ENCODE results near the gene SLC12A5. TPM values are rescaled to one million over a fixed set of nuclear protein-coding genes. Genes with fewer than 3 reads are reported as not detected.

Gene SLC12A5
- total and polyA plus RNA-seq, 2 donors (not counting 1 experiment from before 2014, with no cell fraction given) = 0.32 TPM; not detected in 1

- no peak overlapping the region for H3K4me3 Mint-ChIP-seq
- H3K36me3 ChIP-seq (replicated peaks in 1 of 2; ENCODE audit: control extremely low read depth in 1 of 2, control insufficient read depth in 1 of 2, extremely low read depth in 1 of 2, insufficient read depth in 2 of 2, low read length in 1 of 2) = peaks cover 4 to 50% of the 10 kb centered on the region in 2 experiments
- intact Hi-C loops (cut with micrococcal nuclease) = no loop called here
- H3K27me3 Mint-ChIP-seq = no peaks in the 10 kb centered on the region
- H3K4me1 ChIP-seq (ENCODE audit: control insufficient read depth in 2 of 2, insufficient read depth in 2 of 2, low read length in 2 of 2) = peaks cover 0 to 7% of the 10 kb centered on the region in 2 donors
- no peaks in the 10 kb centered on the region for H3K9me3 Mint-ChIP-seq (ENCODE audit: insufficient read depth)
- H3K9me3 ChIP-seq (ENCODE audit: control extremely low read depth in 1 of 3, control insufficient read depth in 2 of 3, insufficient read depth in 1 of 3, low read length in 2 of 3) = no peaks in the 10 kb centered on the region
- peaks cover 94% of the 10 kb centered on the region for H4K20me1 ChIP-seq (ENCODE audit: control insufficient read depth, insufficient read depth, low read length, poor library complexity, severe bottlenecking)
- no peak overlapping the region for H3K27ac Mint-ChIP-seq
- CTCF ChIA-PET = interaction anchor here (1.7 kb wide), 1 partner anchor 9 kb away, joined by 7 read pairs; no protein-coding TSS in a partner anchor
- ATAC-seq (ENCODE audit: low read depth) (no peak), DNase-seq (no peak)
- WGBS (ENCODE audit: insufficient coverage) = 97% methylated on average over 5 of the region's 7 CpGs
- no peak overlapping the region for H3K9ac ChIP-seq (ENCODE audit: low read length)
- TF ChIP-seq EZH2 (IDR thresholded peaks at IDR 0.05; ENCODE audit: borderline replicate concordance, insufficient read depth, low read depth, low read length, poor library complexity, severe bottlenecking) (no peak), CTCF (IDR thresholded peaks at IDR 0.05) (no peak)
- H3K4me1 Mint-ChIP-seq = peaks cover 34% of the 10 kb centered on the region
- no peak overlapping the region for H2AFZ ChIP-seq (ENCODE audit: insufficient read depth, low read depth, low read length, poor library complexity, severe bottlenecking)
- H3K79me2 ChIP-seq (ENCODE audit: control insufficient read depth, insufficient read depth, low read length) = peaks cover 67% of the 10 kb centered on the region
- no peak overlapping the region for H3K4me3 ChIP-seq (ENCODE audit: control extremely low read depth in 1 of 5, extremely low read depth in 1 of 5, insufficient read depth in 1 of 5, low read depth in 2 of 5, low read length in 4 of 5)
- POLR2A ChIA-PET = no interaction called here
- H3K4me2 ChIP-seq (replicated peaks; ENCODE audit: low read depth, low read length, poor library complexity, severe bottlenecking) = no peak overlapping the region
- no peaks in the 10 kb centered on the region for H3K27me3 ChIP-seq (replicated peaks in 1 of 4; ENCODE audit: control extremely low read depth in 1 of 4, control insufficient read depth in 3 of 4, insufficient read depth in 4 of 4, low read length in 3 of 4)
- H3K27ac ChIP-seq (ENCODE audit: low read length in 2 of 2) = no peak overlapping the region
Measured at GRCh38 chr20:46078954-46079353, 49.9 kb downstream of the SLC12A5 start.

- H3K4me2 ChIP-seq (replicated peaks; ENCODE audit: low read depth, low read length, poor library complexity, severe bottlenecking) = no peak overlapping the region
- H3K27ac Mint-ChIP-seq = no peak overlapping the region
- no peaks in the 10 kb centered on the region for H3K9me3 Mint-ChIP-seq (ENCODE audit: insufficient read depth)
- ATAC-seq (ENCODE audit: low read depth) (no peak), DNase-seq (no peak)
- H3K36me3 ChIP-seq (replicated peaks in 1 of 2; ENCODE audit: control extremely low read depth in 1 of 2, control insufficient read depth in 1 of 2, extremely low read depth in 1 of 2, insufficient read depth in 2 of 2, low read length in 1 of 2) = peaks cover 2 to 29% of the 10 kb centered on the region in 2 experiments
- intact Hi-C loops (cut with micrococcal nuclease) = no loop called here
- WGBS (ENCODE audit: insufficient coverage) = no CpG with 5 or more reads among the region's 1 CpG
- TF ChIP-seq EZH2 (IDR thresholded peaks at IDR 0.05; ENCODE audit: borderline replicate concordance, insufficient read depth, low read depth, low read length, poor library complexity, severe bottlenecking) = no peak
- no peak for TF ChIP-seq CTCF (IDR thresholded peaks at IDR 0.05)
- H3K4me1 ChIP-seq (ENCODE audit: control insufficient read depth in 2 of 2, insufficient read depth in 2 of 2, low read length in 2 of 2) = peaks cover 0 to 21% of the 10 kb centered on the region in 2 donors
- no peak overlapping the region for H3K27ac ChIP-seq (ENCODE audit: low read length in 2 of 2)
- no peak overlapping the region for H3K9ac ChIP-seq (ENCODE audit: low read length)
- POLR2A ChIA-PET = no interaction called here
- H3K27me3 ChIP-seq (replicated peaks in 1 of 4; ENCODE audit: control extremely low read depth in 1 of 4, control insufficient read depth in 3 of 4, insufficient read depth in 4 of 4, low read length in 3 of 4) = no peaks in the 10 kb centered on the region
- H3K9me3 ChIP-seq (ENCODE audit: control extremely low read depth in 1 of 3, control insufficient read depth in 2 of 3, insufficient read depth in 1 of 3, low read length in 2 of 3) = no peaks in the 10 kb centered on the region
- peaks cover 96% of the 10 kb centered on the region for H4K20me1 ChIP-seq (ENCODE audit: control insufficient read depth, insufficient read depth, low read length, poor library complexity, severe bottlenecking)
- H3K4me3 ChIP-seq (ENCODE audit: control extremely low read depth in 1 of 5, extremely low read depth in 1 of 5, insufficient read depth in 1 of 5, low read depth in 2 of 5, low read length in 4 of 5) = no peak overlapping the region
- no peak overlapping the region for H2AFZ ChIP-seq (ENCODE audit: insufficient read depth, low read depth, low read length, poor library complexity, severe bottlenecking)
- peaks cover 88% of the 10 kb centered on the region for H3K79me2 ChIP-seq (ENCODE audit: control insufficient read depth, insufficient read depth, low read length)
- CTCF ChIA-PET = interaction anchor here (1.2 to 1.3 kb wide), 2 partner anchors 52 to 58 kb away, joined by 3 read pairs; no protein-coding TSS in a partner anchor
- H3K4me1 Mint-ChIP-seq = peaks cover 49% of the 10 kb centered on the region
- no peak overlapping the region for H3K4me3 Mint-ChIP-seq
- H3K27me3 Mint-ChIP-seq = no peaks in the 10 kb centered on the region
Measured at GRCh38 chr20:46081074-46081473, 52.1 kb downstream of the SLC12A5 start.
